HG03575 (cell line): ENCODE data around the gene HLF.

Source experiments
- ATAC-seq: cut with Tn5 transposase; IDR thresholded peaks from one replicate; pipeline ENCODE4 v1.9.1; 2021; ENCODE audit not compliant: unreplicated experiment, insufficient number of reproducible peaks, low FRiP score; ENCODE audit errors: extremely low read depth

HLF gene

DNA sequence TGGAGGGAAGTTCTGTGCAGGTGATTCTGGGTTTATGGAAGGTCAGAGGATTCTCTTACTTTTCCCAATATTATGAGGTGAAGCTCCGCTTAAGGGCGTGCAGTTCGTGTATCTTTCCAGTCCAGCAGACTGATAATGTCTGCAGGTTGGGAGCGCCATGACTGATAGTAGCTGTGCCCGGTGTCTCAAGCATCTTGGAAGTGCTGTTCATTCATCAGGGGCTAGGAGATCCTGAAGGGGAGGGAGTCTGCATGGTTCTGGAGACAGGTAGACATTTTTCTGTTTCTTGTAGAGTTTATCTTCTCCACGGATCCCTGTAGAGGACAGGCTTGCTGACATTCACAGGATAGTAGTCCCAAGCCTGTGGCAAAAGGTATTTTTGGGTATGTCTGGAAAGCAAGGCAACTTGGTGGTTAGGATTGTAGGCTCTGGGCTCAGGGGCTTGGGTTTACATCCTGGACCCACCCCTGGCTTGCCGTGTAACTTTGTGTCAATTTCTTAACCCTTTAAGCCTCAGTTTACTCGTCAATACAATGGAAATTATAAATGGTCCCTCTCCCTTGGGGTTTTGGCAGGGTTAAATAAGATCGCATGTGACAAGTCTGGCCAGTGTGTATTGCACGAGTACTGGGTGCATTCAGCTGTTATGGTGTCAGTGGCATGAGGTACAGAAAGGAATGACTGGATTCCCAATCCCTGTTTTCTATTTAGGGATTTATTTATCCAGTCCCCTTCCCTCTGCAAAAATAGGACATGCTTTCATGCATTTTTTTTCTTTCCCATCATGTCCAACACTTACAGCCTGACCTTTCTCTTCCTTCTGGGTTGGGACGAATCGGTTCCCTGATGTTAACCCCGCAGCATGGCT is 8.2 kb downstream of the HLF start:
- no peak for ATAC-seq

DNA sequence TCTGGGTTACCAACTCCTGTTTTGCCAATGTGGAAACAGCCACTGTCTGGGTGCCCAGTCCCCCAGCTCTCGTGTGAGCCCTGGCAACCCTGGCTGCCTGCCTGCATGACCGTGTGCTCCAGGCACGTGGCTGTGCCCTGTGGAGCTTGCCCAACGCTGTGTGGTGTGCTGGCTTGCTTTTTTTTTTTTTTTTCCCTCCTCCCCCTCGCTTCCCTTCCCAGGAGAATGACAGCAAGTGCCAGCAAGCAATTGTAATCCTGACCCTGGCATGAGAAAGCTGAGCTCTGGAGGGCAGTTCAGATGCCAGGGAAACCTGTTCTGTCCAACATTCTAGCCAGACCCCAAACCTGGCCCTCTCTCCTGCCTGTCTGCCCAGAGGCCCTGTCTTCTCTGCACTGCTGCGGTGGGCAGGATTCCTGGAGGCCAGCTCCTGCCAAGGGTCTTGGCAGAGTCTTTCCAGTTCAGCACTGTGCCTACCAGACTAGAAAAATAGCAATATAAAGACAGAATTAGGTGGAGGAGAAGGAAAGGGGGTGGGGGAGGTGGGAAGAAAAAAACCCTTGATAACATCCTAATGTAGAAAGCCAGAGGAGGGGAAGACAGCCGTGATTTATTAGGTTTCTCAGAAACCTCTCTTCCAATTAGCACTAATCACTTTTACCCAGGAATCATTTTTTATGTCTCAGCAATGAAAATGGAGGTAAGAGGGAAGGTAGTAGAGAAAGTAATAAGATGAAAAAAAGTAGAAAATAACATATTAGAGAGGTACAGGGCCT is 9.0 kb downstream of the HLF start:
- ATAC-seq = no peak

DNA sequence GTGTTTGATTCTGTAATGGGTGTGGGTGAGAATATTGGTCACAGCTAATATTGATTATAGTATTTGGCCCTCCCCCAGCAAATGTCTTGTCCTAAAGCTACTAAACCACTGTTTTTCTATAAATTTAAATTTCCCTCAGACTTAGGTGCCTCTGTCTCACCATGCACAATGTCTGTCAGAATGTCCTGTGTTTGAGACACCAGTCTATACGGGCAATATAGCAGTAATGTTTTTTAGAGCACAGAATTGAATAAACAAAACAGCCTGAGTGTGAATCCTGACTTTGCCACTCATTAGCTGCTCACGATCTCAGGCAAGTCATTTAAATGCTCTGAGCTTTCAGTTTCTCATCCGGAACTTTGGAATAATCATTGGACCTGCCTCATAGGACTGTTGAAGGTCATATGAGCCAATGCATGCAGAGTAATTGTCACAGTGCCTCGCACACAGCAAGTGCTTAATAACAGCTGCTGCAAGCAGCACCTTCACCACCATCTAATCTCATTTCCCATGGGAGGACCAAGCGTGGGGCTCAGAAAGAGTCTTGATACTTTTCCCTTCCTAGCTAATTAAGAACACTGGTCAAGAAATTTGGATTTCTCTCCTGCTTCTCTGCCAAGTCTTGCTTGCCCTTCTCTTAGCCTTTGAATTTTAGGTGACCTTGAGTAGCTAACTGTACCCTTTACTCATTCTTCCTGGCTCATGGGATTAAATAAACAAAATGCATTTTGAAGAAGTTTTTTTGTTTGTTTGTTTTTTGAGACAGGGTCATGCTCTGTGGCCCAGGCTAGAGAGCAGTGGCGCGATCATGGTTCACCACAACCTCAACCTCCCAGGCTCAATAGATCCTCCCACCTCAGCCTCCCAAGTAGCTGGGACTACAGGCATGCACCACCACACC is 9.8 kb downstream of the HLF start:
- ATAC-seq = no peak

DNA sequence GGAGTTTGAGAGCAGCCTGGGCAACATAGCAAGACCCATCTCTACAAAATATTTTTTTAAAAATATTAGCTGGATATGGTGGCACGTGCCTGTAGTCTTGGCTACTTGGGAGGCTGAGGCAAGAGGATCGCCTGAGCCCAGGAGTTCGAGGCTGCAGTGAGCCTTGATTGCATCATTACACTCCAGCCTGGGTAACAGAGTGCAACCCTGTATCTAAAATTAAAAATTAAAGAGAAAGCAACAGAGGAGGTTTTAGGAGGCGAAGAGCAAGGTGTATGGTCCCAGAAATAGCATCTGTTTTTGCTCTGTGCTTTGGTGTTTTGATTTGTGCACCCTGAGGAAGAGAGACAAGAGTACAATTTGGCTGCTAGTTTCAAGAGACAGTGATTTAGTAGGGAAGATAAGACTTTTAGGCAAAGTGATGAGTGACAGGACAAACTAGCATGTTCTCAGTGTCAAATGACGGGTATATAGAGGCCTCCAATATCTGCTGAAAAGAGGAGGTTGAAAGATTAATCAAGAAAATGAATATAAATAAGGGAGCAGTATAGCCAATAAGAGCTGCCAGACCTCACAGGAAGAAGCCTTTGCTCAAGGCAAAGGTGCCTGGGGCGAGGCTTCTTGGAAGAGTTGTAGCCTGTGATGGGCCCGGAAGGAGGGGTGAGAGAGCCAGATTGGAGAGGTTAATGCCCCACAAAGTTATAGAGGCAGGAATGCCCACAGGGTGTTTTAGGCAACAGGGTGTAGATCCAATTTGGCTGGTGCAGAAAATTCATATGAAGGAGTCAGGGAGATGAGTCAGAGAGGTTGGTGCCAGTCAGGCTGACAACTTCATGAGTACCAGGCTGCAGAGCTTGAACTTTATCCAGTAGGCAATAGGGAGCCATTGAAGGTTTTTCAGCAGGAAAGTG is 11.4 kb downstream of the HLF start:
- no peak for ATAC-seq

DNA sequence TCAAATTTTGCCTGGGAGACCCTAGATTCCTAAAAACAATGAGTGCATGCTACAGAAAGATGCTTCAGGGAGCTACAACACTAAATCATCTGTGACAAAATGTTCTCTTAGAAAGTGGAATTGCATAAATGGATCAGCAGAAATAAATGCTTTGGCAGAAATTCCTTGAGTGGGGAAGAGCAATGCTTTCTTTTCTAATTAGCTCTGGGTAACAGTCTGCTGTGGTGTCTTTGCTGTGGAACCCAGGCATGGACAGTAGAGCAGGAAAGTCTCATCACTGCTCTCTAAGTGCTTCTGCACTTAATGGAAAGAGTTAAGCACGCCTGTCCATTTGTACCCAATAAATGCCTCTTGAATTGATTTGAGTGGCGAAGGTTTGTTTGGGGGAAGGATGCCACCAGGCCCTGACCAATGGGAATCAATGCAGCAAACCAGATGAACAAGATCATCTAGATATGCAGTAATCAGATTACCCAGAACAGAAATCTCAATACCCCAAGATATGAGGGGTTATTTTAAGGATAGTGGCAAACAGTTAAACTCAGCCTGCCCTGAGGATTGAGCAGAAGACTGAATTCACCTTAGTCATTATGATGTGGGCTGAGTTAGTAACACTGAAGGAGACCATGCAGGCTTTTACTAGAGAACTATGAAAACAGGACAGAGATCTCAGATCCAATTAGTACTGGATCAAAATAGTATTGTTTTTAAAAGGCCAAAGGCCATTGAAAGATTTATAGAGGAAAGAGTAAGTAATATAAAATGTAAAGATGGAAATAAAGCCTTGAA is 13.6 kb downstream of the HLF start:
- ATAC-seq = no peak

- no peak for ATAC-seq
Observed at GRCh38 chr17:55279203-55279602, 14.4 kb downstream of the HLF start.

DNA sequence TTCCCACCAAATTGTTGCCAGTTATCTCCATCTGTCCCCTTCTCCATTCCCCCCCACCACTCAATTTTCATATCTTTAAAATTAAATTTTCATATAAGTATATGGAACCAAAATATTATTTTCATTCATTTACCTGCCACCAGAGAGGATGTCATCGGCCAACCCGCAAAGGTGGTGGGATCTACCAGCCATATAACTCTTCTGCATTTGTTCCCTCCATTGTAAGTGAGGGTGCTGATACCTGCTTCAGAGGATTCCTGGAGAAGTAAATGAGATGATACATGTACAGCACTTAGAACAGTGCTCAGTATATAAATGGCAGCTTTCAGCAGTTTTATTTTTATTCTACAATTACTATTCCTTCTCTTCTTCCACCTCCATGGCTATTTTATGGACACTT is 15.0 kb downstream of the HLF start:
- no peak for ATAC-seq

- ATAC-seq = no peak
Observed at GRCh38 chr17:55280212-55280611, 15.5 kb downstream of the HLF start.

- ATAC-seq = no peak
Observed at GRCh38 chr17:55281649-55282378, 17.1 kb downstream of the HLF start.

DNA sequence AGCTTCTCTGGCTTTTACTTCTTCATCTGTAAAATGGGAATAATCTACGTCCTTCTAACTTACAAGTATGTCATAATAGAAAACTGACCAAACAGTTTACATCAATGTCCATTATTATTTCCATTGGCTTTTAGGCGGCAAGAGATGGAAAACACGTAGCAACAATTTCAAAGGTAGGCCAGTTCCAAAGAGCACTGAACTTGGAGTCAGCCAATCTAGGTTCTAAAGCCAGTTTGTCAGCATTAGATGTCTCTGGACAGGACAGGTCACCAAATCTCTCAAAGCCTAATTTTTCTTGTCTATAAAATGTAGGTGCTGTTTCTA is 17.6 kb downstream of the HLF start:
- no peak for ATAC-seq

DNA sequence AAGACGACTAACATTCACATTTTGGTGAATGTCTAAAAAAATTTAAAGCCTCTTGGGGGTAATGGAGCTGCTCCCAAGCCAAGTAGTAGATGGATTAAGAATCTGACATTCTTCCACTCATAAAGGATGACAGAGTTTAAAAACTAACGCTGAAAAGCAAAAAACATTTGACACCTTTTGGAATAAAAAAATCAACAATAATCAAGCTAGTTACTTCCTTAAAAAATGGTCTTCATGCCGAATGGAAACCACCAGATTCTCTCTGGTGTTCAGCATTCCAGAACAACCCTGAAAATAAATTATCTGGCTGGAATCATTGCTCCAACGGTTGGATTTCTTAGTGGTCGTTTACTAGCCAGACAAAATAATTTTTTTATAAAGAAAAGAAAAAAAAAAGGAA is 18.0 kb downstream of the HLF start:
- ATAC-seq = no peak

GRCh38 chr17:55283256-55283965 is 18.7 kb downstream of the HLF start:
- ATAC-seq = no peak

GRCh38 chr17:55284001-55284884 is 19.5 kb downstream of the HLF start:
- ATAC-seq = no peak

GRCh38 chr17:55284944-55285339 is 20.2 kb downstream of the HLF start:
- ATAC-seq = no peak

GRCh38 chr17:55285340-55286301 is 20.9 kb downstream of the HLF start:
- no peak for ATAC-seq
